ENCODE data around the gene BCL2A1.

DNA sequence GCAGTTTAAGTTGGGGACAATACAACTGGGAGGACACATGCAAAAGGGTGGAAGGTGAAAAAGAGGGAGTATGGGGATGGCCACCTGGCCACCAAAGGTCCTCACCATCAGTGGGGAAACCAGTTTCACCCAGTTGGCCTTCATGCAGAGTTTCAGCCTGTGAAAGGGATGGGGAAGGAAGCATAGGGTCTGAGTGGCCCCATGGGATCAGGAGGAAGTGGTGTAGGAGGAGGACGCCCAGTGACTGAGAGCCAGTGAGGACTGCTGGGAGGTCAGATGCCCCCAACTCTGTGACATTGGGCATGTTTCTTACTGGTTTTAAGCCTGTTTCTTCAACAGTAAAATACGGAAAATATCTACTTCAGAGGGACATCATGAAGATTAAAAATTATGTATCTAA, 16.3 kb downstream of the BCL2A1 start:
- TF ChIP-seq, protein P1, sequence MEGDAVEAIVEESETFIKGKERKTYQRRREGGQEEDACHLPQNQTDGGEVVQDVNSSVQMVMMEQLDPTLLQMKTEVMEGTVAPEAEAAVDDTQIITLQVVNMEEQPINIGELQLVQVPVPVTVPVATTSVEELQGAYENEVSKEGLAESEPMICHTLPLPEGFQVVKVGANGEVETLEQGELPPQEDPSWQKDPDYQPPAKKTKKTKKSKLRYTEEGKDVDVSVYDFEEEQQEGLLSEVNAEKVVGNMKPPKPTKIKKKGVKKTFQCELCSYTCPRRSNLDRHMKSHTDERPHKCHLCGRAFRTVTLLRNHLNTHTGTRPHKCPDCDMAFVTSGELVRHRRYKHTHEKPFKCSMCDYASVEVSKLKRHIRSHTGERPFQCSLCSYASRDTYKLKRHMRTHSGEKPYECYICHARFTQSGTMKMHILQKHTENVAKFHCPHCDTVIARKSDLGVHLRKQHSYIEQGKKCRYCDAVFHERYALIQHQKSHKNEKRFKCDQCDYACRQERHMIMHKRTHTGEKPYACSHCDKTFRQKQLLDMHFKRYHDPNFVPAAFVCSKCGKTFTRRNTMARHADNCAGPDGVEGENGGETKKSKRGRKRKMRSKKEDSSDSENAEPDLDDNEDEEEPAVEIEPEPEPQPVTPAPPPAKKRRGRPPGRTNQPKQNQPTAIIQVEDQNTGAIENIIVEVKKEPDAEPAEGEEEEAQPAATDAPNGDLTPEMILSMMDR (IDR thresholded peaks at IDR 0.05), result no peak
- TF ChIP-seq POLR2A (IDR thresholded peaks at IDR 0.05), result no peak
